GM18511 (cell line): Measurements from ENCODE around the gene TGFBRAP1.

ENCODE experiments used
- ATAC-seq: cut with Tn5 transposase; IDR thresholded peaks from one replicate; pipeline ENCODE4 v1.9.1; 2021; ENCODE audit warnings: mild to moderate bottlenecking, moderate library complexity; ENCODE audit not compliant: unreplicated experiment

Gene TGFBRAP1

DNA sequence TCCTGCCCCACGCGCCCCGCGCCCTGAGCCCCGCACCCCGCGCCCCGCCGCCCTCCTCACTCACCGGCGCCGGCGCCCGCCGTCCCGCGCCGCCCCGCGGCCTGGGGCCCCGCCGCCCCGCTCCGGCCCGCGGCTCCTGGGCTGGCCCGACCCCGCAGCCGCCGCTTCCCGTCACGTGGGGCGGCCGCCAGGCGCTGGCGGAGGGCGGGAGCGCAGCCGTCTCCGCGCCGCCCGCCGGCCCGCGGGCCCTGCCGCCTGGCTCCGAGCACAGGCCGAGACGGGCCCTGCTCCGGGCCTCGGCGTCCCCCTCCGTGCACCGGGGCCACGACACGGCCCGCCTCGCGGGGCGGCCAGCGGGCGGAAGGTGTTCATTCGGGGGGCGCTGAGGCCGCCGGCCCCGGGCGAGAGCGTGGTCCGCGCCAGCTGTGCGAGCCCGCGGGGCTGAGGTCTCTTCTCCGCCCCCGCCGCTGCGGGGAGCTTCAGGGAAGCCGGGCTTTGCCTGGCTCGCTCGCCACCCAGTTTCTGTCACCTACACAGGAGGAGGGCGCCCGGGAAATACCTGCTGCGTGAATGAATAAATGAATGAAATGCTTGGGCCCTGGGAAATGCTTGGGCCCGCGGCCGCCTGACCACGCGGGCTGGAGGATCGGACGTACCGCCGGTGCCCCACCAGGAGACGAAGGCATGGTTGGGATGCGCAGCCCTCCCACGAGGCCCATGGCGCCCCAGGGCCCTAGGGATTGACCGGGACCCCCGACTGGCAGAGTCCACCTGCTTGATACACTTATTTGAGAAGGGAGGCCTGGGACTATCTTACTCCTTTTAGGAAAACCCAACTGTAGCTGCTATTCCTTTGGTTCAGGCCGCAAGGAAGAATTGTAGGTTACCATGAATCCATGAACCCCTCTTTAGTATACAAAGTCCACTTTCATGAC is at the start of gene TGFBRAP1:
Gene TGFBRAP1, minus strand, starts transcription at position 175 of the 935 bp plus-strand sequence. CDS start 21,434 bp downstream, outside the sequence.
- peak; percentile 83 for ATAC-seq

DNA sequence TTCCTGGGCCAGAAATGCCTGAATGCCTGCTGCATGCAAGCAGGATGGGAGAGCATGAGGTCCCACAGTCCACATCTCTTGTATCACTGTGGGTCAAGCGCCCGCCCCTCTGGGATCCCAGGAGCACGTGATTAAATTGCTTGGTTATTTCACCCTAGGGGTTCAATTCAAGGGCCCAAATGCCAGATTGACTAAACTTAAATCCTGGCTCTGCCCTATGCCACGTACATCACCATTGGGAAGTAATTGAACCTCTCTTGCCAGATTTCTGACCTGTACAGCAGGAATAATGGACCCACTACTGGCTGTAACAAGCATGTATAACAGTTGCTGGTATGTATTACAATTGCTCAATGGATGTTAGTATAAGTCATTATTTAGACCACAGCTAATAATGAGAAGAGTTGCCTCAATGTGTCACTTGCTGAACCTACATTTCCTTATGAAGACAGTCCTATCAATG is 49.4 kb upstream of the TGFBRAP1 start:
- no peak for ATAC-seq

DNA sequence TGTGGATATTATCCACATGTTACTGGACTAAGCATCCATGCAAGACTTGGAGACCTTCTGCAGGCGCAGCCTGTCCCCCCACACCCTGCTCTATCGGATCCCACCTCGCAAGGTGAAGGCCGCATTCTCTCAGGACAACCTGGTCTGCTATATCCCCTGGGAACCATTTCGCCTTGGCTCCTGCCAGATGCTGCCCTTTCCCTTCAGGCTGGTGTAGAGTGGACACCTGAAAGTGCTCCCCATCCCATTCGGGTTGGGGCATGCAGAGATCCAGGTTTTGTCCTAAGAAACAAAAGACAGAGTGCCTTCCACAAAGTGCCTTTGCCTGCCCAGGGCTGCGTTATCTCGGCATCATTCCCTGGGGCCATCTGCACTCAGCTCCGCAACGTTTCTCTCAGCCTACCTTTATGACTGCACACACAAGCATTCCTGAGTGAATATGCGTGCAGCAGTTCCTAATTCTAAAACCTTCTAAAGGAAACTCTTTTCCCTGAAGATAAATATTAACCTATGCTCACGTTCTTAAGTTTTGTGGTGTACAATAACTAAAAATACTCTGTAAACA is 48.8 kb upstream of the TGFBRAP1 start:
- ATAC-seq = no peak

GRCh38 chr2:105377871-105378270 is 48.3 kb upstream of the TGFBRAP1 start:
- no peak for ATAC-seq

- ATAC-seq = no peak
These were observed 47.3 kb upstream of the TGFBRAP1 start for GRCh38 chr2:105376789-105377240.

DNA sequence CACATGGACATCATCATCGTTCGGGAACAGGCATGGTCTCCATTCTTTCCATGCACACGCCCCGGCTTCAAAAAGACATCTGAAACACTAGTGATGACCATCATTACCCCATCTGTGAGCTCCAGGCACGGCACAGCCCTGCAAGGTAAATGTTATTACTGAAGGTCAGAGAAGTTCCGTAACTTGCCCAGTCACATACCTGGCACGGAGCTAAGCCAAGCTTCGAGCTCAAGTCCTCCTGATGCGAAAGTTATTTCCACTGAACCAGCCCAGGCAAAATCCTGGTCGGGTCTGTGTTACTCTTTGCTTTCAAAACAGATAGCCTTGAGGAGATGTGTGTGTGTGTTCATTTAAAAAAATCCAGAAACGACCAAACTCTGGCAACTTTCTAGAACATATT is 46.5 kb upstream of the TGFBRAP1 start:
- ATAC-seq = no peak

DNA sequence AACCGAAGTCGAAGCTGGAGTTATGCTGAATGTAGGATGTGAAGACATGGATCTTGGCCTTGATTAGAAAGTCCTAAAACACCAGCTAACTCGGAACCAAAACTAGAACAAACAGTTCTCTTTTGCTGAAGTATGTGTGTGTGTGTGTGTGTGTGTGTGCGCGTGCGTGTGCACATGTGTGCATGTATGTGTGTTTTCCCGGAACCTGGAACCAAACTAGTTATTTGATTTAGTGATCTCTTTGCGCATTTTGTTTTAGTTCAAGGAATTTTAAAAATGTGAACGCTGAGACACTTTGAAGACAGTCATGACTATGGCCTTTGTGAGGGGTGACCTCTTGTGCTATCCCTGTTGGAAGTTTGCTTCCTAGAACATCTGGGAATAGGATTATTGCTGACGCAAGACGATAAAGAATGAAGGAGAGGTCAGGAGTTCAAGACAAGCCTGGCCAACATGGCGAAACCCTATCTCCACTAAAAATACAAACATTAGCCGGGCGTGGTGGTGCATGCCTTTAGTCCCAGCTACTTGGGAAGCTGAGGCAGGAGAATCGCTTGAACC is 45.5 kb upstream of the TGFBRAP1 start:
- no peak for ATAC-seq

DNA sequence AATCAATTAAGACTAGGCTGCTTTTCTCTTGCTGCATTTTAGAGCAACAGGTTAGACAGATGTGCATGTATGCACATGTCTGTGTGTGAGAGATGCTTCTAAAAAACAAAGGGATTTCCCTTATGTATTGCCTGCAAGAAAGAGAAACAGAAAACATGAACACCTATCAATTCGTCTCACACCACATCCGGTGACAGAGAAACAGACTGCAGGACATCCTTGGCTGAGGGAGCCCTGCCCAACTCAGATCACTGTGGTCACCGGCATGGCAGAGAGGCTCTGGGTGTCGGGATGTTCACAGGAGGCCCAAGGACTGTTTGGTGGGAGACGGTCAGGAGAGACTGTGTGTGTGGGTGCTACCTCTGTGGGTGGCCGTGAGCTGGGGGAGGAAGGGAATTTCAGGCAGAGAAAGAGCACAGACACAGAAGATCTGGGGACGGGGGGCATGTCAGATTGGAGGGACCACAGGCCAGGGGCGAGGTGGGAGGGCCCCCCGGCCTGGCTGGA is 44.4 kb upstream of the TGFBRAP1 start:
- peak; percentile 88 for ATAC-seq

DNA sequence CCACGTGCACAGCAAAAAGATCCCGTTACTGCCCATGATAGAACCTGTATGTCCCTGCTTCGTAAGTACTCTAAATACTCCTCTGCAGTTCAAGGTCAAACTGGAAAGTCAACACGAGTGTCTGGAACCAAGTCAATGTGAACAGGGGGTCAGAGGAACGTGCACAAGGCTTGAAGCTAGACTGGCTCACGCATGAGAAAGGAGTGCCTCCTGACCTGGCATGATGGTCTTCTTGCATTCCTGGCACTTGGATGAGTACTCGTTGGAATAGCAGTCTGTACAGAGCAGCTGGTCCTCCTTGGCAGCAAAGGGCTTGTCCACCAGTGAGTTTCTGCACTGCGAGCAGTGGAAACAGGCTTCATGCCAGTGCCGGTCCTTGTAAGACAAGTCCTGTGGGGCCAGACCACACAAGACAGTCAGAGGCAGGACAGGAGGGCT is 43.8 kb upstream of the TGFBRAP1 start:
- peak; percentile 23 for ATAC-seq

- ATAC-seq = no peak
These were observed 42.3 kb upstream of the TGFBRAP1 start for GRCh38 chr2:105371810-105372209.

DNA sequence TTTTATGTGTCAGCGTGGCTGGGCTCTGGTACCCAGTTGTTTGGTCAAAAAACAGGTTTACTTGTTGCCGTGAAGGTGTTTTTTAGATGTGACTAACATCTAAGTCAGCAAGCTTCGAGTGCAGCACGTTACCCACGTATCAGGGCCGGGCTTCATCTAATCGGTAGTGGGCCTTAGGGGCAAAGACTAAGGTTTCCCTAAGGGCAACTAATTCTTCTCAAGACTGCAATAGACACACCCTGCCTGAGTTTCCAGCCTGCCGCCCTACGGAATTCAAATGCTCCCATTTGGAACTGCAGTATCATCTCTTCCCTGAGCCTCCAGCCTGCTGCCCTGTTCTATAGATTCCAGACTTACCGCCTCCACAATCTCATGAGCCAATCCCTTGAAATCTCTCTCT is 41.6 kb upstream of the TGFBRAP1 start:
- no peak for ATAC-seq

DNA sequence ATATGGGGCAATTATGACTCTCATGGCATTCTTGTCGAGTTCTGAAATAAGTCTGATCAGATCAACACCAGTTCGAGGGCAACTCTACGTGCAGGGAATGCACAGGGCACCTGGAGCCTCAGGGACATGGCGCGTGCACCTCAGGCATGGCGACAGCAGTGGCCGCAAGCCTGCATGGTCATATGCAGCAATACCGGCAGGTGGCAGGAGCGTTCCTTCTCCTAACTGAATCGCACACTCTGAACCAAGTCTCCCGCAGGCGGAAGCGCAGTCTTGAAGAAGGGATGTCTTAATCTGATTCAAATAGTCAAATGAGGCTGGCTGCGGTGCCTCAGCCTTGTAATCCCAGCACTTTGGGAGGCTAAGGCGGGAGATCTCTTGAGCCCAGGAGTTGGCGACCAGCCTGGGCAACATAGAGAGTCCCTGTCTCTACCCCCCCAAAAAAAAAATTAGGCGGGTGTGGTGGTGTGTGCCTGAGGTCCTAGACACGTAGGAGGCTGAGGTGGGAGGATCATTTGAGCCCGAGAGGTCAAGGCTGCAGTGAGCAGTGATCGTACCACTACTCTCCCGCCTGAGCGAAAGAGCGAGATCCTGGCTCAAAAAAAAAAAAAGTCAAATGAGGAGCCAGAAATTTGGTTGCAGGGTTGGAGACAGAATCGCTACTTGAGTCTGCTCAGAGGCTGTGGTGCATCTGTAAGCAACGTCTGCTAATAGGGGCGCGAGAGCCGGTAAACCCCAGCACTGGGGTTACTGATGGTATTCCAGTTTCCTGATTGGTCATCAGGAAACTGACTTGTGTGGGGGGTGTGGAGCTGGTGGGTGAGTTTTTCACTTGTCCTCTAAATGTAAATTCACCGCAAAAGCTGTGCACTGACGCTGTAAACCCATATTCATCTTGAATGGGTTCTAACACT is 40.5 kb upstream of the TGFBRAP1 start:
- ATAC-seq = peak; percentile 86

DNA sequence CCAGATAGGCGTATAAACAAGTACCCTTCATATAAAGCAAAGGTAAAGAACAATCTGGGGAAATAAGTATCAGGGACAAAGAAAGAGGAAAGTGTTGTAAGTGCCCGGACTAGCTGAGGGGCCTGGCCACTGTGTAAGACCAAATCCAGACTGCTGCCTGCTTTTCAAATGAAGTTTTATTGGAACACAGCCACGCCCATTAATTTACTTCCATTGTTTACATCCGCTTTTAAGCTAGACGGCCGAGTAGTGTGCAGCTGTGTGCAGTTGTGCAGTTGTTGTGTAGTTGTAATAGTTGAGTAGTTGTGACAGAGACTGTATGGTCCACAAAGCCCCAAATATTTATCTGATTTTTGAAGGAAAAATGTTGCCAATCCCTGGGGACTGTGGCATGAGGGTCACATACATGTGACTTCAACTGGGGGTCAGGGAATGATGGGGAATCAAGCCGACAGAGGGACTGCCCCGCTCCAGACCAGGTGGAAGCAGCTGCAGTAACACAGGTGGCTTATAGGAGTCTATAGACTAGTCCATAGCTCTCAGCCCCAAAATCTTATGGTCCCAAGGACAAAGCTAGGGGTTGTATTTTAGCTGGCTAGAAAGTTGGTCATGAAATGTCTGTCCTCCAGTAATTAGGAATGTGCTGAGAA is 39.3 kb upstream of the TGFBRAP1 start:
- ATAC-seq = no peak

- ATAC-seq = no peak
These were observed 35.7 kb upstream of the TGFBRAP1 start for GRCh38 chr2:105365206-105365605.

- ATAC-seq = no peak
These were observed 35.1 kb upstream of the TGFBRAP1 start for GRCh38 chr2:105364436-105365139.

DNA sequence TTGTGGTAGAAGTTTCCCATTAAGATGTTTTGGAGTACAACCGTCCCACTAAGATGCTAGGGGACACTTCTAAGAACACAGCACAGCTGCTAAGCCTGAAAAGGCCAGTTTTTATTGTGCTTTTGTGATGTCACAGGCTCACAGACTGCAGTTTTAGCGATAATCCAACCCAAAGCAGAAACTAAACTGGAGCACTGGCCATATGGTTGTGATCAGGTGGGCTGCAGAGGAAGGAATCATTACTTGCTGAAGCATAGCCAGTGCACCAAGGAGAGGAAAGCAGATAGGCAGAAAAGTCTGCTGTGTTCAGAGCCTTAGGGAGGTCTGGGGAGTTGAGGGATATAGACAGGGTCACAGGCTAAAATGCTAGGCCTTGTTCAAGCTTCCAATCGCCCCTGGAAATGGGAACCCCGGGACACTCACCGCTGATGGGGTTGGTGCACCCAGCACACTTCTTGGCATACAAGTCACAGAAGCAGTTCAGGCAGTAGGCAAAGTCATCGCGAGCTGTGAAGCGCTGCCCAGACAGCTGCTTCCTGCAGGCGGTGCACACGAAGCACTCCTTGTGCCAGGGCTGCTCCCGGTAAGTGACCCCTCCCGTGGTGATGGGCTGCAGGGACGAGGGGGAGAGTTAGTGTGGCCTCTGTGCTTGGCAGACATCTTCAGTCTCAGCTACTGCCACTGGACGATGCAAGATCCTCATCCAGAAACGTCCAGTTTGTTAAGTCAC is 33.5 kb upstream of the TGFBRAP1 start:
- ATAC-seq = no peak

- ATAC-seq = no peak
These were observed 31.8 kb upstream of the TGFBRAP1 start for GRCh38 chr2:105361102-105361889.

- no peak for ATAC-seq
These were observed 29.1 kb upstream of the TGFBRAP1 start for GRCh38 chr2:105358593-105358992.
